ENCODE results near the gene JUP.
"Not testable (repeated sequence)": the region's sequence is repeated elsewhere in the genome, so short reads cannot be mapped to it uniquely, and the experiment has no call there.

Gene JUP

GRCh38 chr17:41781404-41782110, 5.0 kb downstream of the JUP start:
- no peak for DNase-seq (ENCODE audit: low spot score)

GRCh38 chr17:41779954-41780353, 6.6 kb downstream of the JUP start:
- DNase-seq (ENCODE audit: low spot score): no peak

GRCh38 chr17:41777574-41778188, 8.8 kb downstream of the JUP start:
- peak; percentile 53 for DNase-seq (ENCODE audit: low spot score)

GRCh38 chr17:41777157-41777573, 9.3 kb downstream of the JUP start:
- no peak for DNase-seq (ENCODE audit: low spot score)

GRCh38 chr17:41776262-41776900, 10.1 kb downstream of the JUP start:
- not testable (repeated sequence) for DNase-seq (ENCODE audit: low spot score)

- DNase-seq (ENCODE audit: low spot score): peak; percentile 82
Measured at GRCh38 chr17:41775394-41776226, 10.9 kb downstream of the JUP start.

GRCh38 chr17:41773731-41774193, 12.7 kb downstream of the JUP start:
- no peak for DNase-seq (ENCODE audit: low spot score)

- DNase-seq (ENCODE audit: low spot score): no peak
Measured at GRCh38 chr17:41773190-41773588, 13.3 kb downstream of the JUP start.

GRCh38 chr17:41772586-41773189, 13.8 kb downstream of the JUP start:
- DNase-seq (ENCODE audit: low spot score): no peak

GRCh38 chr17:41772218-41772585, 14.3 kb downstream of the JUP start:
- DNase-seq (ENCODE audit: low spot score): no peak

GRCh38 chr17:41771389-41772206, 14.9 kb downstream of the JUP start:
- DNase-seq (ENCODE audit: low spot score): no peak

GRCh38 chr17:41769985-41770384, 16.5 kb downstream of the JUP start:
- no peak for DNase-seq (ENCODE audit: low spot score)

- DNase-seq (ENCODE audit: low spot score): no peak
Measured at GRCh38 chr17:41769346-41769862, 17.1 kb downstream of the JUP start.

- DNase-seq (ENCODE audit: low spot score): no peak
Measured at GRCh38 chr17:41768682-41769288, 17.7 kb downstream of the JUP start.

- DNase-seq (ENCODE audit: low spot score): no peak
Measured at GRCh38 chr17:41767324-41768042, 19.0 kb downstream of the JUP start.

GRCh38 chr17:41766135-41766534, 20.4 kb downstream of the JUP start:
- DNase-seq (ENCODE audit: low spot score): no peak

GRCh38 chr17:41763327-41763726, 23.2 kb downstream of the JUP start:
- no peak for DNase-seq (ENCODE audit: low spot score)

- DNase-seq (ENCODE audit: low spot score): no peak
Measured at GRCh38 chr17:41762841-41763240, 23.7 kb downstream of the JUP start.

- no peak for DNase-seq (ENCODE audit: low spot score)
Measured at GRCh38 chr17:41762391-41762790, 24.1 kb downstream of the JUP start.

- no peak for DNase-seq (ENCODE audit: low spot score)
Measured at GRCh38 chr17:41760878-41761277, 25.6 kb downstream of the JUP start.

Measured in Ammon's horn (tissue), 1 donor.